SH-SY5Y (cell line): ENCODE measurements around the gene C21orf91.

Experiments
- GATA2 ChIP-seq: IDR thresholded peaks from 2 replicates; pipeline ENCODE4 v1.6.1; 2011; ENCODE audit warnings: mild to moderate bottlenecking, low read depth, low read length
- GATA3 ChIP-seq: IDR thresholded peaks from 2 replicates; pipeline ENCODE4 v1.6.1; 2011; ENCODE audit warnings: low read depth, mild to moderate bottlenecking, low read length, moderate library complexity

DNA sequence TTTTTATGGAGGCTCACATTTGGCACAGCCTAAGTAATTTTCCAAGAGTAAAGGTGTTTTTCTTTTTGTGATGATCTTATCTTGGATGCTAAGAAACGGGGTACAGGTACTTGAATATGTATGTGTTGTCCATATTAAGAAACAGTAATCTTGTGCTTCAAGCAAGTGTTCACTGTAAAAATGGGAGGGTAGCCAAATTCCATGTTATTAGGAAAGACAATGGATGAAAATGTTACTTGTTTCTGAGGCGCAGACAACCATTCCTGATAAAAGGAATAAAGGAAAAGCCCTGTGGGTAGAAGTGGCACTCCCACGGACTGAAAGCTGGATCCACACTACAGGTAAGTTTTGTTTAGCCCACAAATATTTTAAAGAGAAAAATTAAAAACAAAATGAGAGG, 15.6 kb downstream of the C21orf91 start:
- TF ChIP-seq GATA2: no peak
- no peak for TF ChIP-seq GATA3
